CD4-positive, alpha-beta T cell (primary cell): ENCODE results near the gene MEIOSIN. TPM values are rescaled to one million over a fixed set of nuclear protein-coding genes. Genes with fewer than 3 reads are reported as not detected.

Experiments
- ATAC-seq: fragments of 200-7000 bp; cut with Tn5 transposase; one replicate; pipeline ENCODE4 v1.10.0; 2022; ENCODE audit warnings: mild to moderate bottlenecking; ENCODE audit not compliant: poor library complexity
- CTCF ChIA-PET: fragments of 350-600 bp; sonication (Branson Sonifier 250); formaldehyde crosslinking; loops from one replicate; lab custom pipeline; 2021; ENCODE audit warnings: antibody characterized with exemption, inconsistent platforms; lab: Charles Lee
- POLR2A ChIA-PET: fragments of 350-600 bp; sonication (Branson Sonifier 250); formaldehyde crosslinking; loops from one replicate; lab custom pipeline; 2021; ENCODE audit warnings: antibody characterized with exemption, inconsistent platforms; lab: Charles Lee
- DNase-seq, 14 experiments: peaks; one replicate each; pipeline ENCODE4 v3.0.0-alpha.2; 2013 to 2020; ENCODE audit warnings: mixed read lengths in 2 of 14
- H3K27ac ChIP-seq, 2 donors: one replicate each; pipeline versions ENCODE4 v1.5.1 to v1.7.0; 2013; ENCODE audit warnings: low read length in 2 of 2, low read depth in 1 of 2, mild to moderate bottlenecking in 1 of 2
- H3K27me3 ChIP-seq, 2 experiments: 1 replicate in 1 of 2; 2 replicates in 1 of 2; pipeline versions ENCODE4 v1.6.1 to v1.7.0; 2013; ENCODE audit warnings: low read length in 2 of 2, control low read depth in 1 of 2, mild to moderate bottlenecking in 1 of 2, moderate library complexity in 1 of 2; ENCODE audit not compliant: insufficient read depth in 2 of 2, control insufficient read depth in 1 of 2
- H3K36me3 ChIP-seq: one replicate; pipeline ENCODE4 v1.6.1; 2013; ENCODE audit warnings: low read length, control low read depth; ENCODE audit not compliant: insufficient read depth
- H3K4me1 ChIP-seq: one replicate; pipeline ENCODE4 v1.6.1; 2013; ENCODE audit warnings: low read length, control low read depth; ENCODE audit not compliant: insufficient read depth
- H3K4me3 ChIP-seq: one replicate; pipeline ENCODE4 v1.5.1; 2013; ENCODE audit warnings: mild to moderate bottlenecking, low read length, moderate library complexity
- H3K9me3 ChIP-seq, 2 experiments: 1 replicate in 1 of 2; 2 replicates in 1 of 2; pipeline versions ENCODE4 v1.6.1 to v1.7.0; 2013; ENCODE audit warnings: low read length in 2 of 2, mild to moderate bottlenecking in 2 of 2, control low read depth in 1 of 2, moderate library complexity in 1 of 2; ENCODE audit not compliant: control insufficient read depth in 1 of 2, insufficient read depth in 1 of 2
- H3K27ac Mint-ChIP-seq: one replicate; pipeline ENCODE4 v1.8.0; 2020; ENCODE audit warnings: mixed read lengths
- H3K27me3 Mint-ChIP-seq: one replicate; pipeline ENCODE4 v1.8.0; 2021; ENCODE audit warnings: mixed read lengths
- H3K36me3 Mint-ChIP-seq: one replicate; pipeline ENCODE4 v1.8.0; 2021; ENCODE audit warnings: low read depth, mixed read lengths
- H3K4me1 Mint-ChIP-seq: one replicate; pipeline ENCODE4 v1.8.0; 2021; ENCODE audit warnings: low read depth, mixed read lengths
- H3K4me3 Mint-ChIP-seq: one replicate; pipeline ENCODE4 v1.8.0; 2020; ENCODE audit warnings: mild to moderate bottlenecking, mixed read lengths
- H3K9me3 Mint-ChIP-seq: one replicate; pipeline ENCODE4 v1.8.0; 2020; ENCODE audit warnings: mixed read lengths
- CTCF ChIP-seq: fragments of 200-600 bp; IDR thresholded peaks from one replicate; pipeline ENCODE4 v1.8.0; 2022; ENCODE audit warnings: antibody characterized with exemption, mild to moderate bottlenecking
- intact Hi-C, 2 experiments: fragments of 100-400 bp; cut with DNase I in 1 of 2; cut with micrococcal nuclease in 1 of 2; formaldehyde crosslinking; loops; one replicate each; pipeline versions ENCODE4 v1.15.1 to v1.9.0; 2023 to 2025; cut with DNase I, micrococcal nuclease
- total RNA-seq, 174 experiments: library from RNA in 2 of 174; stranded (reverse) in 2 of 174; gene quantifications; one replicate each; pipeline ENCODE4 v1.2.3 and lab custom pipeline; 2021 to 2026

MEIOSIN gene
- total RNA-seq, 2 experiments from 2014 or later = not detected

DNA sequence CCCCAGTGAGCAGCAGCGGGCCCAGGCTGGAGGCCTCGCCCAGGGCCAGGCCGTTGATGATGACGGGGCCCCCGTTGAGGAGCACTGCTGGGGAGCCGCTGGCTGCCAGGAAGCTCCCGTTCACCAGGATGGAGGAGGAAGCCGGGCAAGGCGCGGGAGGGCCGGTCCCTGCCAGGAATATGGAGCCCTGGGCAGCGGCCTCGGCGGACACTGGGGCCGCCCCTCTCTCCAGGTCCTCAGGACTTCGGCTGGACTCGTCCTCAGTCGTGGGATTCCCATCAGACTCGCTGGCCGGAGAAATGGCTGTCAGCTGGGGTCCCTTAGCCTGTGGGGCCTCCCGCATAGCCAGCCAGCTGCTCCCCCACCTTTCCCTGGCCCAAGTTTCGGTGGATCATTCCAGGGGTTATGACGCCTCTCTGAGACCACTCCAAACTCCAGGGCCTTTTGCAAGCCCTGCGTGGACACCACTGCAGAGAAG, 33.7 kb downstream of the MEIOSIN start:
- intact Hi-C loops = no loop called here
- H3K4me1 Mint-ChIP-seq = peaks cover 20% of the 10 kb centered on the region
- CTCF ChIA-PET = no interaction called here
- H3K4me3 Mint-ChIP-seq = no peak overlapping the region
- no peak for TF ChIP-seq CTCF
- peaks cover 14% of the 10 kb centered on the region for H3K27me3 Mint-ChIP-seq
- Histone ChIP-seq H3K27ac (no peak overlapping the region), H3K9me3 (peaks cover 0 to 15% of the 10 kb centered on the region in 2 experiments), H3K4me1 (peaks cover 35% of the 10 kb centered on the region), H3K4me3 (no peak overlapping the region), H3K36me3 (no peaks in the 10 kb centered on the region), H3K27me3 (peaks cover 17 to 28% of the 10 kb centered on the region in 2 experiments)
- H3K27ac Mint-ChIP-seq = no peak overlapping the region
- peaks cover 3% of the 10 kb centered on the region for H3K36me3 Mint-ChIP-seq
- DNase-seq (peak in 1 of 14 experiments; percentile 40), ATAC-seq (no peak)
- POLR2A ChIA-PET = no interaction called here
- H3K9me3 Mint-ChIP-seq = no peaks in the 10 kb centered on the region

DNA sequence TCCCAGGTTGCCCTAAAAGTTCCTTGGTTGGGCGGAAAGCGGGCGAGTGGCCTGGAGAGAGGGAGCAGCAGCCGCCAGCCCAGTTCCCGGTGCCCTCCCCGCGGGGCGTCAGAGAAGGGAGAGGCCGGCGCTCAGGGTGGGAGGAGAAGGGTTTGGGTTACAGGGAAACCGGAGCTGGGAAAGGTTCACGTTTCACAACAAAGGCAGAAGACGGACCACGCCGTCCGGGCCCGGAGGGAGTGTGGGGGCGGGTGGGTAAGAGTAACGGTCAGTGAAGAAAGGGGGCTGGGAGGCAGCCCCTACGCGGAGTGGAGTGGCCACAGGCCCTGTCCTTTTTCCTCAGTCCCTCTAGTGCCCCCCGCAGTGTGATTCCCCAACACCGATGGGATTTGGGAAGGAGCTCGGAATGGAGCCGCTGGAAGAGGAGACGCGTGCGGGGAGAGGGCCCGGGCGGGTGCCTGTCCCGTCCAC, 34.2 kb downstream of the MEIOSIN start:
- H3K27me3 ChIP-seq = peaks cover 17 to 28% of the 10 kb centered on the region in 2 experiments
- H3K4me1 ChIP-seq = peaks cover 35% of the 10 kb centered on the region
- peaks cover 0 to 15% of the 10 kb centered on the region in 2 experiments for H3K9me3 ChIP-seq
- CTCF ChIA-PET = interaction anchor here (0.8 to 3.6 kb wide), 2 partner anchors 13 to 49 kb away, joined by 3 to 59 read pairs; no protein-coding TSS in a partner anchor
- H3K36me3 ChIP-seq = no peaks in the 10 kb centered on the region
- no peak overlapping the region for H3K4me3 ChIP-seq
- Mint-ChIP-seq H3K27ac (no peak overlapping the region), H3K4me3 (peak overlapping the region; percentile 51), H3K9me3 (no peaks in the 10 kb centered on the region), H3K4me1 (peaks cover 24% of the 10 kb centered on the region), H3K36me3 (peaks cover 3% of the 10 kb centered on the region), H3K27me3 (peaks cover 14% of the 10 kb centered on the region)
- ATAC-seq (no peak), DNase-seq (peak in 1 of 14 experiments; percentile 34)
- H3K27ac ChIP-seq = no peak overlapping the region
- no peak for TF ChIP-seq CTCF
- intact Hi-C loops = no loop called here
- POLR2A ChIA-PET = interaction anchor here (1.0 to 3.3 kb wide), 2 partner anchors 13 to 50 kb away, joined by 3 to 18 read pairs; no protein-coding TSS in a partner anchor

DNA sequence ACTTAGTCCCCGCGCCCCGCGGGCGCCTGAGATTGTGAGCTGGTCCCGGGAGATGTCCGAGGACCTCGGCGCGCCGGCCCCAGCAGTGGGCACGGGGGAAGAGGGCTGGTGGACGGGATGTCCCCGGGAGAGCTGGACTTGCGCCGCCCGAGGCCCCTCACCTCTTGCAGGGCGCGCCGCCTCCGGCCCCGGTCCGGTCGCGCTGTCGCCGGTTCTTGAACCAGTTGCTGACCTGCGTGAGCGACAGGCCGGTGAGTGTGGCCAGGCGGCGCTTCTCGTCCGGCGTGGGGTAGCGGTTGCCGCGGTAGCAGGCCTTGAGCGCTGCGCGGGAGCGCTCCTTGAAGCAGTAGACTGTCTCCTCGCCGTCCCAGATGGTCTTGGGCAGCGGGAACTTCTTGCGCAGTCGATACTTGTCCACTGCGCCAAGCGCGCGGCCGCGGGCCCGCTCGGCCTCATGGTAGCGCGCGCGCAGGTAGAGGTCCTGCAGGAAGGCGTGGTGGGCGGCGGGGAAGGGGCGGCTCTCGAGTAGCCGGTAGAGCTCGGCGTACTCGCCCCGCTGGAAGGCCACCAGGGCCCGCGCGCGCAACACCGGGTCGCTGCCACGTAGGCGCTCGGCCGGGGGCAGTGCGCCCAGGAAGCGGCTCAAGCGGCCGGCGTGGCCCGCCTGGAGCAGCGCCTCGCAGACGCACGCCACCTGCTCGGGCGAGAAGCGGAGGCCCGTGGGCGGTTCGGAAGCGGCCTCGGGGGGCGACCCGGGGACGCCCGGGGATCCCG, 34.8 kb downstream of the MEIOSIN start:
- intact Hi-C loops = loop anchor here in 1 of 2 experiments (2.0 kb wide), 1 partner anchor 37 kb away; the partner anchor contains the start of gene FBXO46
- Mint-ChIP-seq H3K36me3 (peaks cover 3% of the 10 kb centered on the region), H3K27me3 (peaks cover 14% of the 10 kb centered on the region), H3K4me1 (peaks cover 25% of the 10 kb centered on the region), H3K27ac (no peak overlapping the region), H3K4me3 (peak overlapping the region; percentile 80), H3K9me3 (no peaks in the 10 kb centered on the region)
- Histone ChIP-seq H3K27me3 (peaks cover 17 to 26% of the 10 kb centered on the region in 2 experiments), H3K27ac (no peak overlapping the region), H3K36me3 (no peaks in the 10 kb centered on the region), H3K4me3 (peak overlapping the region; percentile 38), H3K4me1 (peaks cover 35% of the 10 kb centered on the region), H3K9me3 (peaks cover 0 to 15% of the 10 kb centered on the region in 2 experiments)
- POLR2A ChIA-PET = interaction anchor here (1.0 to 3.4 kb wide), 9 partner anchors 11 to 135 kb away, joined by 3 to 52 read pairs (median 16); partner anchors contain the start of genes DMWD, FBXO46, IRF2BP1 and MYPOP
- no peak for TF ChIP-seq CTCF
- CTCF ChIA-PET = interaction anchor here (0.8 to 7.2 kb wide), 4 partner anchors 12 to 49 kb away, joined by 3 to 172 read pairs (median 43); no protein-coding TSS in a partner anchor
- DNase-seq = peak in 2 of 14 experiments; percentile 42 to 52
- no peak for ATAC-seq
